Smooth muscle cell (in vitro differentiated cells): ENCODE results near the gene PXMP2. TPM values are rescaled to one million over a fixed set of nuclear protein-coding genes. Genes with fewer than 3 reads are reported as not detected.

Experiments used
- DNase-seq: peaks from one replicate; lab custom pipeline; 2025; ENCODE audit not compliant: unreplicated experiment; lab: John Stamatoyannopoulos, UW
- H2AFZ ChIP-seq: fragments of 200-600 bp; sonication (generic); 2 replicates; pipeline ENCODE4 v1.6.0; 2016; ENCODE audit warnings: antibody characterized with exemption, low read depth, mild to moderate bottlenecking
- H3F3A ChIP-seq: fragments of 200-600 bp; sonication (generic); 2 replicates; pipeline ENCODE4 v1.6.0; 2017; ENCODE audit warnings: antibody characterized with exemption, low read depth
- H3K27ac ChIP-seq: fragments of 200-600 bp; sonication (generic); 2 replicates; pipeline ENCODE4 v1.5.1; 2016; ENCODE audit warnings: low read depth, mild to moderate bottlenecking
- H3K27me3 ChIP-seq: fragments of 200-600 bp; sonication (generic); 2 replicates; pipeline ENCODE4 v1.6.1; 2016; ENCODE audit warnings: low read depth, mild to moderate bottlenecking
- H3K36me3 ChIP-seq: fragments of 200-600 bp; sonication (generic); 2 replicates; pipeline ENCODE4 v1.5.1; 2016; ENCODE audit warnings: low read depth
- H3K4me1 ChIP-seq: fragments of 200-600 bp; sonication (generic); 2 replicates; pipeline ENCODE4 v1.5.1; 2016; ENCODE audit warnings: low read depth
- H3K4me2 ChIP-seq: fragments of 200-600 bp; sonication (generic); 2 replicates; pipeline ENCODE4 v1.6.0; 2016; ENCODE audit warnings: mild to moderate bottlenecking
- H3K4me3 ChIP-seq: fragments of 200-600 bp; sonication (generic); 2 replicates; pipeline ENCODE4 v1.5.1; 2016; ENCODE audit warnings: mild to moderate bottlenecking
- H3K79me2 ChIP-seq: fragments of 200-600 bp; sonication (generic); 2 replicates; pipeline ENCODE4 v1.6.0; 2016; ENCODE audit warnings: low read depth, mild to moderate bottlenecking
- H3K9ac ChIP-seq: fragments of 200-600 bp; sonication (generic); 2 replicates; pipeline ENCODE4 v1.6.0; 2016; ENCODE audit warnings: low read depth
- H3K9me3 ChIP-seq: fragments of 200-600 bp; sonication (generic); replicated peaks from 2 replicates; pipeline ENCODE4 v1.5.1; 2016; ENCODE audit warnings: low read depth
- H4K20me1 ChIP-seq: fragments of 200-600 bp; sonication (generic); 2 replicates; pipeline ENCODE4 v1.6.0; 2016; ENCODE audit warnings: low read depth
- WGBS: methylation state at CpG from one replicate; pipeline ENCODE4 v1.1.7; 2016; ENCODE audit warnings: low lambda C conversion rate; 5-methylcytosine and 5-hydroxymethylcytosine counted together
- polyA plus RNA-seq: library from polyadenylated mRNA; unstranded; fragments of >200 nt; fragmentation: Nextera tagmentation; extraction: Ambion mirVana; gene quantifications from 2 replicates; pipeline ENCODE4 v1.2.1, GENCODE V29; 2016
- total RNA-seq: library from RNA; depleted of rRNA; stranded (reverse); fragments of >200 nt; gene quantifications from 2 replicates; pipeline ENCODE4 v1.2.3, GENCODE V29; 2014
- TF ChIP-seq, protein P1 (sequence below): fragments of 200-600 bp; sonication (generic); IDR thresholded peaks from 2 replicates; pipeline ENCODE4 v1.5.1; 2017; ENCODE audit warnings: borderline replicate concordance, mild to moderate bottlenecking, antibody characterized with exemption; ENCODE audit not compliant: insufficient read depth, poor library complexity, severe bottlenecking

The PXMP2 gene
- total and polyA plus RNA-seq, 2 experiments from 2014 or later = 14.7 to 25.0 TPM

DNA sequence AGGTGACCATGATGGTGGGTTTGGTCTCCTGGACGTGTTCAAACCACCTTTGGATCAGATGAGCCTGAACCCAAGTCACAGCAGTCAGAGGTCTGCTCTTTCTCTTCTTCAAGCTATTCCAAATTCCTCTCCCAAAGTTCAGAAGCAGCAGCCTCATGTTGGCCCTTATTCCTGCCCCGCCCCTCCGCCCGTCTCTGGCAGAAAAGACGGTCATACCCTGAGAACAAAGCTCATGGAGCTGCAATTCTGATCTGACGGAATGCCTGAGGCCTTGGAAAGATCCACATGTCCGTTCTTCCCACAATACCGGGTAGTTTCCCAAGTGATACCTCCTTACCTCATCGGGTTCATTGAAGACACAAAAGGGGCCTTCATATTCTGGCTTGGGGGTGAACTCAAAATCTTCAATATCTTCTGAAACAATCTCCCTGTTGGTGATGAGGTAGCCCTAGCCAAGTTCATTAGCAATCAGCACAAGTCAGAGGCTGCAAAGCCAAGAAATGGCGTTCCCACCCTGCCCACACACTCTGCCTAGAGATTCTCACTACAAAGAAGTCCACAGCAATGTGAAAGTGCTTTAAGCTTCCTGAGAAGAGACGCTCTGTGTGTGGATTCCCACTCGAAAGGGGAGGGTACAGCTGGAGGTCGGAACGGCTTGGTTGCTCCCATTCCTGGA is 11.5 kb upstream of the PXMP2 start:
- H3K4me3 ChIP-seq = no peak overlapping the region
- no peaks in the 10 kb centered on the region for H3K4me1 ChIP-seq
- H3K4me2 ChIP-seq = no peak overlapping the region
- H3K27me3 ChIP-seq = no peaks in the 10 kb centered on the region
- H3K9ac ChIP-seq = no peak overlapping the region
- TF ChIP-seq, protein P1, sequence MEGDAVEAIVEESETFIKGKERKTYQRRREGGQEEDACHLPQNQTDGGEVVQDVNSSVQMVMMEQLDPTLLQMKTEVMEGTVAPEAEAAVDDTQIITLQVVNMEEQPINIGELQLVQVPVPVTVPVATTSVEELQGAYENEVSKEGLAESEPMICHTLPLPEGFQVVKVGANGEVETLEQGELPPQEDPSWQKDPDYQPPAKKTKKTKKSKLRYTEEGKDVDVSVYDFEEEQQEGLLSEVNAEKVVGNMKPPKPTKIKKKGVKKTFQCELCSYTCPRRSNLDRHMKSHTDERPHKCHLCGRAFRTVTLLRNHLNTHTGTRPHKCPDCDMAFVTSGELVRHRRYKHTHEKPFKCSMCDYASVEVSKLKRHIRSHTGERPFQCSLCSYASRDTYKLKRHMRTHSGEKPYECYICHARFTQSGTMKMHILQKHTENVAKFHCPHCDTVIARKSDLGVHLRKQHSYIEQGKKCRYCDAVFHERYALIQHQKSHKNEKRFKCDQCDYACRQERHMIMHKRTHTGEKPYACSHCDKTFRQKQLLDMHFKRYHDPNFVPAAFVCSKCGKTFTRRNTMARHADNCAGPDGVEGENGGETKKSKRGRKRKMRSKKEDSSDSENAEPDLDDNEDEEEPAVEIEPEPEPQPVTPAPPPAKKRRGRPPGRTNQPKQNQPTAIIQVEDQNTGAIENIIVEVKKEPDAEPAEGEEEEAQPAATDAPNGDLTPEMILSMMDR = no peak
- no peaks in the 10 kb centered on the region for H3F3A ChIP-seq
- peaks cover under 1% of the 10 kb centered on the region for H3K79me2 ChIP-seq
- H4K20me1 ChIP-seq = peaks cover 13% of the 10 kb centered on the region
- no peak overlapping the region for H2AFZ ChIP-seq
- no peak for DNase-seq
- no peak overlapping the region for H3K27ac ChIP-seq
- 97% methylated on average over 14 of the region's 14 CpGs for WGBS
- no peaks in the 10 kb centered on the region for H3K9me3 ChIP-seq
- H3K36me3 ChIP-seq = no peaks in the 10 kb centered on the region

DNA sequence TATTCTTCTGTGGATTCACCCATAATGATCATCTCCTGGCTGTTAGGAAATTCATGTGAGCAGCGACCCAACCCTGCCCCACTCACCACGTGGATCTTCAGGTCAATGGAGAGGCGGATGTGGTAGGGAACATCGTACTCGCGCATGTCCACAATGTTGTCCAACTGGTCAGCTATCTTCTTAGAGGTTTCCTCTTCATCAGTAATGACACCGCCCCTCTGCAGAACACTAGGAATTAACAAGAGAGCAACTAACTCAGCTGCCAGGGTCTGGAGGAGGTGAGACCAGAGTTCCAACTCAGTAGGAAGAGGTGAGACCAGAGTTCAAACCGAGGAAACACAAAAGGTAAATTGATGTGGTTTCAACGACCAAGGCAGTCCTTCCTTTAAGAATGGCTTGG is 9.9 kb upstream of the PXMP2 start:
- Histone ChIP-seq H3K4me2 (no peak overlapping the region), H3K27ac (no peak overlapping the region), H3K9me3 (no peaks in the 10 kb centered on the region), H3K36me3 (no peaks in the 10 kb centered on the region), H3K4me1 (no peaks in the 10 kb centered on the region), H3F3A (no peaks in the 10 kb centered on the region), H2AFZ (no peak overlapping the region), H3K79me2 (peaks cover 11% of the 10 kb centered on the region), H3K4me3 (no peak overlapping the region), H3K27me3 (no peaks in the 10 kb centered on the region), H4K20me1 (peaks cover 20% of the 10 kb centered on the region), H3K9ac (no peak overlapping the region)
- TF ChIP-seq, protein P1 = no peak
- DNase-seq = no peak
- 97% methylated on average over 9 of the region's 9 CpGs for WGBS

DNA sequence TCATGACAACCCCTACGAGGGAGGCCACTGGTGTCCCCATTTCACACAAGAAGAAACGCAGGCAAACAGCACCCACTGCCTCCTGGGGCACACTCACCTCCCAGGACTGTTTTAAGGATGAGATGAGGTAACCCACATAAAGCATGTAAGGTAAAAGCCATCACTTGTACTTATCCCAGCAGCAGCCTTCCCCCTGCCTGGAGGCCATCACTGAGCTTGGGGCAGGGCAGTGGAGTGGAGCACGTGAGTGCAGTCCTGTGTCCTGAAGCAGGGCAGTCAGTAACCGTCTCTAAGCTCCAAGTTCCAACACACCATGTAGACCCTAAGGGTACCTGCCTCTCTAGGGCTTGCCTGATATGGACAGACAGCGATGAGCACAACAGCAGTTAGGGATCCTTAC is 2.0 kb upstream of the PXMP2 start:
- Histone ChIP-seq H3K27me3 (peaks cover 6% of the 10 kb centered on the region), H3K9me3 (no peaks in the 10 kb centered on the region), H3F3A (no peaks in the 10 kb centered on the region), H4K20me1 (peaks cover 21% of the 10 kb centered on the region), H3K79me2 (peaks cover 39% of the 10 kb centered on the region), H3K9ac (no peak overlapping the region), H3K4me3 (no peak overlapping the region), H3K4me2 (no peak overlapping the region), H3K27ac (no peak overlapping the region), H3K4me1 (no peaks in the 10 kb centered on the region), H2AFZ (no peak overlapping the region), H3K36me3 (no peaks in the 10 kb centered on the region)
- TF ChIP-seq, protein P1 = no peak
- no peak for DNase-seq
- 74% methylated on average over 5 of the region's 5 CpGs for WGBS

DNA sequence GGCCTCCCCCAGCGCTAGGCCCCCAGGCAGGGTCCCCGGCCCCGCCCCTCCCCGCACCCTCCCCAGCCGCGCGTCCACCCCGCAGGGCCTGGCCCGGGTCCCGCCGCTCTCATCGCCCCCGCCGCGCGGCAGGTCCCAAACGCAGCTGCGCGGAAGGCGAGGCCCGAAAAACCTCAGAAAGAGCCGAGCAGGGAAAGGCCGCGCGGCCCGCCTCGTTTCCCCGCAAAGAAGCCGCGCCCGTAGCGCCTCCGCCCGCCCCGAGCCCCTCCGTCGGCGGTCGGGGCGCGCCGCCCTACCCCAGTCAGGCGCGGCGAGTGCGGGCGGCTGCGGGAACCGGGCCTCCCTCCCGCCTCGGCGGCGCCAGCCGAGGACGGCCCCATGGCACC is 569 bp upstream of the PXMP2 start:
- Histone ChIP-seq H3K79me2 (peaks cover 29% of the 10 kb centered on the region), H3K4me1 (no peaks in the 10 kb centered on the region), H3K4me2 (peak overlapping the region; percentile 96), H3K4me3 (peak overlapping the region; percentile 84), H2AFZ (peak overlapping the region; percentile 24), H4K20me1 (peaks cover 9% of the 10 kb centered on the region), H3K36me3 (no peaks in the 10 kb centered on the region), H3K27me3 (peaks cover 6% of the 10 kb centered on the region), H3K9me3 (no peaks in the 10 kb centered on the region), H3F3A (no peaks in the 10 kb centered on the region), H3K9ac (peak overlapping the region; percentile 60), H3K27ac (no peak overlapping the region)
- TF ChIP-seq, protein P1 = no peak
- under 1% methylated on average over 25 of the region's 55 CpGs for WGBS
- DNase-seq = peak; percentile 51
